ENCODE measurements around the gene MRM3.

MRM3 gene

DNA sequence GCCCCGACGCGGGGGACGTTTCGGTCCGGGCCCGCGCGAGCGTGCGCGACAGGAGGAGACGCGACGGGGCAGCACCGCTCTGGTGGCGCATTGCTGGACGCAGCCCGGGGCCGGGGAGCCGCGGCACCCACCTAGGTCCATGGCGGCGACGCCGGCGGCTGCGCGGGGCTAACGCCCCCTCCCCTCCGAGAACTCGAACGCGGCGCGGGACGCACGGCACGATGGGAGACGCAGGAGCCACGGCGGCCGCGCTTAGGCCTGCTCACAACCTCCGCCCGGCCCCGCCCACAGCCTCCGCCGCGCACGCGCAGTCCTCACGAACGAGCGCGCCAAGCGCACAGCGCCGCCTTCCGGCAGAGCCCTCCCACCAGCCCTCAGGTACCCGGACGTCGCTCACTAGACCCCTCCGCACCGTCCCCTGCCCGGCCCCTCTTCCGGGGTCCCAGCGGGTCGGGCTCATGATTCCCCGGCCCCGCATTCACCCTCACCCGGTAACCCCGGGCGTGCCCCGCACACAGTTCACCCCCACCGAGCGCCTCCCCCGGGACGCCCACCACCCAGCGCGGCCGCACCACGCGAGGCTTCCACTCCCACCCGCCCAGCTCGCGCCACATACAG lies 30.0 kb upstream of the MRM3 start, which contains the start of gene GEMIN4 (continued):
- TF ChIP-seq, protein P1, sequence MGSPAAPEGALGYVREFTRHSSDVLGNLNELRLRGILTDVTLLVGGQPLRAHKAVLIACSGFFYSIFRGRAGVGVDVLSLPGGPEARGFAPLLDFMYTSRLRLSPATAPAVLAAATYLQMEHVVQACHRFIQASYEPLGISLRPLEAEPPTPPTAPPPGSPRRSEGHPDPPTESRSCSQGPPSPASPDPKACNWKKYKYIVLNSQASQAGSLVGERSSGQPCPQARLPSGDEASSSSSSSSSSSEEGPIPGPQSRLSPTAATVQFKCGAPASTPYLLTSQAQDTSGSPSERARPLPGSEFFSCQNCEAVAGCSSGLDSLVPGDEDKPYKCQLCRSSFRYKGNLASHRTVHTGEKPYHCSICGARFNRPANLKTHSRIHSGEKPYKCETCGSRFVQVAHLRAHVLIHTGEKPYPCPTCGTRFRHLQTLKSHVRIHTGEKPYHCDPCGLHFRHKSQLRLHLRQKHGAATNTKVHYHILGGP (tag by site-specific recombination; IDR thresholded peaks at IDR 0.05), result no peak
- TF ChIP-seq ZBTB49 (tag by site-specific recombination; IDR thresholded peaks at IDR 0.05; ENCODE audit: low read depth), result no peak
- no peak for TF ChIP-seq ZNF626 (tag by site-specific recombination; IDR thresholded peaks at IDR 0.05)
- no peak for TF ChIP-seq ZNF18 (tag by site-specific recombination; IDR thresholded peaks at IDR 0.05)
- TF ChIP-seq, protein P2, sequence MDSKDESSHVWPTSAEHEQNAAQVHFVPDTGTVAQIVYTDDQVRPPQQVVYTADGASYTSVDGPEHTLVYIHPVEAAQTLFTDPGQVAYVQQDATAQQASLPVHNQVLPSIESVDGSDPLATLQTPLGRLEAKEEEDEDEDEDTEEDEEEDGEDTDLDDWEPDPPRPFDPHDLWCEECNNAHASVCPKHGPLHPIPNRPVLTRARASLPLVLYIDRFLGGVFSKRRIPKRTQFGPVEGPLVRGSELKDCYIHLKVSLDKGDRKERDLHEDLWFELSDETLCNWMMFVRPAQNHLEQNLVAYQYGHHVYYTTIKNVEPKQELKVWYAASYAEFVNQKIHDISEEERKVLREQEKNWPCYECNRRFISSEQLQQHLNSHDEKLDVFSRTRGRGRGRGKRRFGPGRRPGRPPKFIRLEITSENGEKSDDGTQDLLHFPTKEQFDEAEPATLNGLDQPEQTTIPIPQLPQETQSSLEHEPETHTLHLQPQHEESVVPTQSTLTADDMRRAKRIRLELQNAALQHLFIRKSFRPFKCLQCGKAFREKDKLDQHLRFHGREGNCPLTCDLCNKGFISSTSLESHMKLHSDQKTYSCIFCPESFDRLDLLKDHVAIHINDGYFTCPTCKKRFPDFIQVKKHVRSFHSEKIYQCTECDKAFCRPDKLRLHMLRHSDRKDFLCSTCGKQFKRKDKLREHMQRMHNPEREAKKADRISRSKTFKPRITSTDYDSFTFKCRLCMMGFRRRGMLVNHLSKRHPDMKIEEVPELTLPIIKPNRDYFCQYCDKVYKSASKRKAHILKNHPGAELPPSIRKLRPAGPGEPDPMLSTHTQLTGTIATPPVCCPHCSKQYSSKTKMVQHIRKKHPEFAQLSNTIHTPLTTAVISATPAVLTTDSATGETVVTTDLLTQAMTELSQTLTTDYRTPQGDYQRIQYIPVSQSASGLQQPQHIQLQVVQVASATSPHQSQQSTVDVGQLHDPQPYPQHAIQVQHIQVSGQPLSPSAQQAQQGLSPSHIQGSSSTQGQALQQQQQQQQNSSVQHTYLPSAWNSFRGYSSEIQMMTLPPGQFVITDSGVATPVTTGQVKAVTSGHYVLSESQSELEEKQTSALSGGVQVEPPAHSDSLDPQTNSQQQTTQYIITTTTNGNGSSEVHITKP (tag by site-specific recombination; IDR thresholded peaks at IDR 0.05), result peak; percentile 49
- TF ChIP-seq ZNF26 (tag by site-specific recombination; IDR thresholded peaks at IDR 0.05), result no peak
- peak; percentile 84 for TF ChIP-seq ZEB2 (tag by site-specific recombination; IDR thresholded peaks at IDR 0.05)
- TF ChIP-seq ZNF274 (IDR thresholded peaks at IDR 0.05; ENCODE audit: low read length), result no peak
- TF ChIP-seq ZNF274 (tag by site-specific recombination; IDR thresholded peaks at IDR 0.05; ENCODE audit: borderline replicate concordance), result no peak
- TF ChIP-seq ZNF416 (tag by site-specific recombination; IDR thresholded peaks at IDR 0.05), result no peak
- TF ChIP-seq ZNF529 (tag by site-specific recombination; IDR thresholded peaks at IDR 0.05; ENCODE audit: insufficient replicate concordance), result no peak
- peak; percentile 87 for TF ChIP-seq KLF9 (tag by site-specific recombination; IDR thresholded peaks at IDR 0.05; ENCODE audit: low read depth)
- 0 out of 2 replicates have a peak, but pooled peaks have one; percentile 66 for TF ChIP-seq ZNF837 (tag by site-specific recombination; IDR thresholded peaks at IDR 0.05)
- TF ChIP-seq ZNF146 (tag by site-specific recombination; IDR thresholded peaks at IDR 0.05), result no peak
- TF ChIP-seq, protein P3, sequence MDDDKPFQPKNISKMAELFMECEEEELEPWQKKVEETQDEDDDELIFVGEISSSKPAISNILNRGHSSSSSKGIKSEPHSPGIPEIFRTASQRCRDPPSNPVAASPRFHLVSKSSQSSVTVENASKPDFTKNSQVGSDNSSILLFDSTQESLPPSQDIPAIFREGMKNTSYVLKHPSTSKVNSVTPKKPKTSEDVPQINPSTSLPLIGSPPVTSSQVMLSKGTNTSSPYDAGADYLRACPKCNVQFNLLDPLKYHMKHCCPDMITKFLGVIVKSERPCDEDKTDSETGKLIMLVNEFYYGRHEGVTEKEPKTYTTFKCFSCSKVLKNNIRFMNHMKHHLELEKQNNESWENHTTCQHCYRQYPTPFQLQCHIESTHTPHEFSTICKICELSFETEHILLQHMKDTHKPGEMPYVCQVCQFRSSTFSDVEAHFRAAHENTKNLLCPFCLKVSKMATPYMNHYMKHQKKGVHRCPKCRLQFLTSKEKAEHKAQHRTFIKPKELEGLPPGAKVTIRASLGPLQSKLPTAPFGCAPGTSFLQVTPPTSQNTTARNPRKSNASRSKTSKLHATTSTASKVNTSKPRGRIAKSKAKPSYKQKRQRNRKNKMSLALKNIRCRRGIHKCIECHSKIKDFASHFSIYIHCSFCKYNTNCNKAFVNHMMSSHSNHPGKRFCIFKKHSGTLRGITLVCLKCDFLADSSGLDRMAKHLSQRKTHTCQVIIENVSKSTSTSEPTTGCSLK (tag by site-specific recombination; IDR thresholded peaks at IDR 0.05), result no peak
- peak; percentile 28; the same call in 1 of the 2 replicates for TF ChIP-seq ZNF394 (tag by site-specific recombination; IDR thresholded peaks at IDR 0.05; ENCODE audit: borderline replicate concordance)
- no peak for TF ChIP-seq BCL11A (tag by site-specific recombination; IDR thresholded peaks at IDR 0.05; ENCODE audit: low read depth)
- no peak for TF ChIP-seq ZNF148 (tag by site-specific recombination; IDR thresholded peaks at IDR 0.05; ENCODE audit: borderline replicate concordance)
- peak; percentile 56 for TF ChIP-seq GLIS1 (tag by site-specific recombination; IDR thresholded peaks at IDR 0.05)
- peak; percentile 81 for TF ChIP-seq ZBTB20 (tag by site-specific recombination; IDR thresholded peaks at IDR 0.05)
- TF ChIP-seq ZNF654 (tag by site-specific recombination; IDR thresholded peaks at IDR 0.05; ENCODE audit: low read depth), result 0 out of 2 replicates have a peak, but pooled peaks have one; percentile 16
- peak; percentile 89; the same call in 1 of the 2 replicates for TF ChIP-seq ZNF76 (tag by site-specific recombination; IDR thresholded peaks at IDR 0.05; ENCODE audit: borderline replicate concordance, low read depth)
- TF ChIP-seq ZNF660 (tag by site-specific recombination; IDR thresholded peaks at IDR 0.05), result peak; percentile 67

Data from HEK293 (cell line).